ENCODE results near the gene SOBP.

SOBP gene

GRCh38 chr6:107489636-107490565 is at the start of gene SOBP:
Gene SOBP, plus strand, starts transcription at chr6:107490117. Its CDS starts 500 bp downstream, at chr6:107490617.
- H3K9me3 ChIP-seq (ENCODE audit: insufficient read depth, low read length) = no peaks in the 10 kb centered on the region
- H3K36me3 ChIP-seq (replicated peaks; ENCODE audit: low read depth, low read length) = no peaks in the 10 kb centered on the region
- H3K79me2 ChIP-seq (ENCODE audit: low read length) = no peaks in the 10 kb centered on the region
- H3K4me2 ChIP-seq (ENCODE audit: low read length) = peak within 1 kb of the TSS; percentile 95
- H3K4me1 ChIP-seq (ENCODE audit: low read length) = peaks cover 5% of the 10 kb centered on the region
- H3K9ac ChIP-seq (ENCODE audit: low read length) = peak within 1 kb of the TSS; percentile 74
- peak within 1 kb of the TSS; percentile 84 for H2AFZ ChIP-seq (ENCODE audit: low read depth, low read length)
- H4K20me1 ChIP-seq (ENCODE audit: insufficient read depth, low read length) = no peaks in the 10 kb centered on the region
- peaks cover 10% of the 10 kb centered on the region for H3K27me3 ChIP-seq (ENCODE audit: low read depth, low read length)
- TF ChIP-seq EZH2phosphoT487 (IDR thresholded peaks at IDR 0.05; ENCODE audit: low read depth) (no peak), CTCF (IDR thresholded peaks at IDR 0.05; ENCODE audit: low read depth, low read length) (peak; percentile 9; the same call in 1 of the 2 replicates)
- H3K4me3 ChIP-seq (ENCODE audit: low read length) = peak within 1 kb of the TSS; percentile 90
- no peak within 1 kb of the TSS for H3K27ac ChIP-seq (ENCODE audit: low read length)

DNA sequence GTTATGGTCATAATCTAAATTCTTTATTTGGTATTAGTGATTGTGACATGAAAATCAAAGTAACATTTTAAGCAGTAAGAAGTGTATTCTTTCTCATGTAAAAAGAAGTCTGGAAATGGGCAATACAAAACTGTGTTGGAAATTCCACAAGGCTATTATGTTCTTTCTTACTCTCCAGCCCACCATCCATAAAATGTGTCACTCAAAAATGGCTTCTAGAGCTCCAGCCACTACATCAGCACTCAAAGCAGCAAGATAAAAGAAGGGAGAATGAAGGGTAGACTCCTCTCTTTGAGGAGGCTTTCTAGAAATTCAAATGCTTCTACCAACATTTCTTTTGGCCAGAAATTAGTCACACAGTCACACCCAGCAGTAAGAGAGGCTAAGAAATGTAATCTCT is 49.0 kb upstream of the SOBP start:
- Histone ChIP-seq H3K79me2 (ENCODE audit: low read length) (no peaks in the 10 kb centered on the region; the same call in 1 of the 2 replicates), H3K4me3 (ENCODE audit: low read length) (no peak overlapping the region), H3K9me3 (ENCODE audit: insufficient read depth, low read length) (no peaks in the 10 kb centered on the region), H3K4me2 (ENCODE audit: low read length) (no peak overlapping the region), H2AFZ (ENCODE audit: low read depth, low read length) (no peak overlapping the region), H3K36me3 (replicated peaks; ENCODE audit: low read depth, low read length) (peaks cover 10% of the 10 kb centered on the region), H3K27ac (ENCODE audit: low read length) (no peak overlapping the region), H4K20me1 (ENCODE audit: insufficient read depth, low read length) (no peaks in the 10 kb centered on the region), H3K27me3 (ENCODE audit: low read depth, low read length) (no peaks in the 10 kb centered on the region), H3K9ac (ENCODE audit: low read length) (no peak overlapping the region), H3K4me1 (ENCODE audit: low read length) (no peaks in the 10 kb centered on the region)
- no peak for TF ChIP-seq EZH2phosphoT487 (IDR thresholded peaks at IDR 0.05; ENCODE audit: low read depth)
- TF ChIP-seq CTCF (IDR thresholded peaks at IDR 0.05; ENCODE audit: low read depth, low read length) = no peak

DNA sequence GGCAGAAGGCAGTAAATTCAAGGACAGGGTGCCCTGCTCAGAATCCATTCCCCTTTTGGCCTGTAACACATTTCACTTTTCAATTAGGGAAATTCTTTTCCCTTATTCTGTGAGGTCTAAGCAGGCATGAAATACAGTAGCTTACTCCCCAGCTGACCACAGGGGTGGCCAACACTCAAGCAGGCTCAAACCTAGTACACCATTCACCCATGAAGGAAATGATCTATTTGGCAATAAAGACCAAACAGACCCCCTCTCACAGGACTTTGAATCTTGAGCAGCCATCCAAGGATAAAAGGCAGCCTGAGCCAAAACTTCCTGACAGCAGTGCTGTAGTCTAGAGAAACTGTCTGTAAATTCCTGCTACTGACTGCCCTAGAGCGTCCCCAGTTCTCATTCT is 48.2 kb upstream of the SOBP start:
- TF ChIP-seq CTCF (IDR thresholded peaks at IDR 0.05; ENCODE audit: low read depth, low read length) (no peak), EZH2phosphoT487 (IDR thresholded peaks at IDR 0.05; ENCODE audit: low read depth) (no peak)
- peaks cover 14% of the 10 kb centered on the region for H3K36me3 ChIP-seq (replicated peaks; ENCODE audit: low read depth, low read length)
- H3K4me3 ChIP-seq (ENCODE audit: low read length) = no peak overlapping the region
- no peaks in the 10 kb centered on the region for H4K20me1 ChIP-seq (ENCODE audit: insufficient read depth, low read length)
- no peak overlapping the region for H3K9ac ChIP-seq (ENCODE audit: low read length)
- no peaks in the 10 kb centered on the region; the same call in 1 of the 2 replicates for H3K79me2 ChIP-seq (ENCODE audit: low read length)
- H3K27ac ChIP-seq (ENCODE audit: low read length) = no peak overlapping the region
- H3K9me3 ChIP-seq (ENCODE audit: insufficient read depth, low read length) = no peaks in the 10 kb centered on the region
- no peaks in the 10 kb centered on the region for H3K4me1 ChIP-seq (ENCODE audit: low read length)
- H3K27me3 ChIP-seq (ENCODE audit: low read depth, low read length) = no peaks in the 10 kb centered on the region
- H2AFZ ChIP-seq (ENCODE audit: low read depth, low read length) = no peak overlapping the region
- no peak overlapping the region for H3K4me2 ChIP-seq (ENCODE audit: low read length)

DNA sequence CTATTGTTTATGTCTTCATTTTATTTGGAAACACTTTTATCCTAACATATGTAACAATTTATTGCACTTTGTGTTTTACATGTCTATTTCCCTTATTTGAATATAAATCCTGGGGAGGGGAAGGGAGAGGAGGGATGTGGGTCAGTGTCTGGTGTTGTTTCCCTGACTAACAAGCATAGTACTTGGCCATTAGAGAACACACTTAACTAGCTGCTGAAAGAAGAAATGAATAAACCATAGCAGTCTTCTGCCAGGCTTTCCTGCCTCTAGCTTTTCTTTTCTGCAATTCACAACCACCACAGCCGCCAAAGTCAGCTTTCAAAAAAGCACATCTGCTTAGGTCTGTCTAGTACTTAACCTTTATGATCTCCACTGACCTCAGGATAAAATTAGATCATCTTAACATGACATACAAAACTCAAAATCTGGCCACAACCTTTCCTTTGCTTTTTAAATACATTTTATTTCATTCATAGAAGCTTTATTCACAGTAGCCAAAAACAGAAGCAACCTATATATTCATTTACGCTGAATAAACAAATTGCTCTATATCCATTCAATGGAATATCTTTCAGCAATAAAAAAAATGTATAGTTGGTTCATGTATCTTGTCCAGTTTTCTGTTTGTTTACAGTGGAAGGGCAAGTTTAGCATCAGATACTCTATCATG is 46.8 kb upstream of the SOBP start:
- Histone ChIP-seq H3K79me2 (ENCODE audit: low read length) (no peaks in the 10 kb centered on the region; the same call in 1 of the 2 replicates), H3K4me2 (ENCODE audit: low read length) (no peak overlapping the region), H3K9me3 (ENCODE audit: insufficient read depth, low read length) (no peaks in the 10 kb centered on the region), H3K27me3 (ENCODE audit: low read depth, low read length) (no peaks in the 10 kb centered on the region), H3K27ac (ENCODE audit: low read length) (no peak overlapping the region), H3K4me3 (ENCODE audit: low read length) (no peak overlapping the region), H3K9ac (ENCODE audit: low read length) (no peak overlapping the region), H3K4me1 (ENCODE audit: low read length) (no peaks in the 10 kb centered on the region), H4K20me1 (ENCODE audit: insufficient read depth, low read length) (no peaks in the 10 kb centered on the region), H3K36me3 (replicated peaks; ENCODE audit: low read depth, low read length) (peaks cover 14% of the 10 kb centered on the region), H2AFZ (ENCODE audit: low read depth, low read length) (no peak overlapping the region)
- TF ChIP-seq EZH2phosphoT487 (IDR thresholded peaks at IDR 0.05; ENCODE audit: low read depth) (no peak), CTCF (IDR thresholded peaks at IDR 0.05; ENCODE audit: low read depth, low read length) (no peak)
